ENCODE measurements around the gene ELL2.

The ELL2 gene

GRCh38 chr5:95983509-95983908, 21.9 kb upstream of the ELL2 start:
- FAIRE-seq (no peak), DNase-seq (ENCODE audit: insufficient read length, low spot score) (no peak)
- TF ChIP-seq, protein P1, sequence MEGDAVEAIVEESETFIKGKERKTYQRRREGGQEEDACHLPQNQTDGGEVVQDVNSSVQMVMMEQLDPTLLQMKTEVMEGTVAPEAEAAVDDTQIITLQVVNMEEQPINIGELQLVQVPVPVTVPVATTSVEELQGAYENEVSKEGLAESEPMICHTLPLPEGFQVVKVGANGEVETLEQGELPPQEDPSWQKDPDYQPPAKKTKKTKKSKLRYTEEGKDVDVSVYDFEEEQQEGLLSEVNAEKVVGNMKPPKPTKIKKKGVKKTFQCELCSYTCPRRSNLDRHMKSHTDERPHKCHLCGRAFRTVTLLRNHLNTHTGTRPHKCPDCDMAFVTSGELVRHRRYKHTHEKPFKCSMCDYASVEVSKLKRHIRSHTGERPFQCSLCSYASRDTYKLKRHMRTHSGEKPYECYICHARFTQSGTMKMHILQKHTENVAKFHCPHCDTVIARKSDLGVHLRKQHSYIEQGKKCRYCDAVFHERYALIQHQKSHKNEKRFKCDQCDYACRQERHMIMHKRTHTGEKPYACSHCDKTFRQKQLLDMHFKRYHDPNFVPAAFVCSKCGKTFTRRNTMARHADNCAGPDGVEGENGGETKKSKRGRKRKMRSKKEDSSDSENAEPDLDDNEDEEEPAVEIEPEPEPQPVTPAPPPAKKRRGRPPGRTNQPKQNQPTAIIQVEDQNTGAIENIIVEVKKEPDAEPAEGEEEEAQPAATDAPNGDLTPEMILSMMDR (IDR thresholded peaks at IDR 0.05; ENCODE audit: insufficient read depth, missing control alignments): no peak

DNA sequence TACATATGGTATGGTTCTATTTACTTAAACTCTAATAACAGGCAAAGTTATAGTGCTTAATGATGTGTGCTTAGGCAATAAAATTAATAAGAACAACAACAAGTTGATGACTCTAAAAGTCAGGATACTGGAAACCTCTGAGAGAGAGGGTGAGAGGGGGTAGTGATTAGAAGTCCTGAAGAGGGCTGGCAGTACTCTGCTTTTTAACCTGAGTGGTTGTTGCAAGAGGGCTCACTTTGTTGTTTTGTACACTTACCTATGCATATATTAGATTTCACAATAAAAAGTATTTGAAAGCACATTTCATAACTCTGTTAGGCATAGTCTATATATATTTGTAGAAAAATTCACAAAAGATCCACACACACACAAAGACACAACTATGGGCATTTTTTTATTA, 21.4 kb upstream of the ELL2 start:
- TF ChIP-seq, protein P1 (IDR thresholded peaks at IDR 0.05; ENCODE audit: insufficient read depth, missing control alignments): no peak
- no peak for DNase-seq (ENCODE audit: insufficient read length, low spot score)
- FAIRE-seq: no peak

GRCh38 chr5:95976606-95977005, 15.0 kb upstream of the ELL2 start:
- FAIRE-seq: no peak
- DNase-seq (ENCODE audit: insufficient read length, low spot score): no peak
- TF ChIP-seq, protein P1 (IDR thresholded peaks at IDR 0.05; ENCODE audit: insufficient read depth, missing control alignments): no peak

- no peak for DNase-seq (ENCODE audit: insufficient read length, low spot score)
- no peak for FAIRE-seq
- TF ChIP-seq, protein P1 (IDR thresholded peaks at IDR 0.05; ENCODE audit: insufficient read depth, missing control alignments): no peak
Observed at GRCh38 chr5:95975703-95976102, 14.1 kb upstream of the ELL2 start.

DNA sequence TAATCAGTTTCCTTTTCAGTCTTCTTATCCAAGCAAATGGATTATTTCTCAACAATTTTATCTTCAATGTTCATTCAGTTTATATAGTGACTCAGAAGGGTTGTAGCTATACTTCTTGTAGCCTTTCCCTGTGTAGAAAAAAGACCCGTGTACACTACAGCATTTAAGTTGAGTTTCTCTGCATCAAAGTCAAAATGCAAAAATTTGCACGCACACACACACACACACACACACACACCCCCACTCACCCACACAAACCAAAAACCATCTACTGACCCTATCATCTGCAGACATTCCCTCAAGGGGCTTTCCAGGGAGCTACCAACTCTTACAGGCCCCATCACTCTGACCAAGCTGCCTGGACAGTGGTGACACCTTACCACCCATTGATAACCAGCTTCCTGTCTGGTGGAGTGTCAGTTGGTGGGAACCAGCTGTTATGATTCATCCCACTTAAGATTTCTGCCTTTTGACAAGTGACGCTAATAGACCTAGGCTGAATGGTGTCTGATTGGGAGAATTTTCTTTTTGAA, 12.2 kb upstream of the ELL2 start:
- FAIRE-seq (no peak), DNase-seq (ENCODE audit: insufficient read length, low spot score) (no peak)
- TF ChIP-seq, protein P1 (IDR thresholded peaks at IDR 0.05; ENCODE audit: insufficient read depth, missing control alignments): no peak

DNA sequence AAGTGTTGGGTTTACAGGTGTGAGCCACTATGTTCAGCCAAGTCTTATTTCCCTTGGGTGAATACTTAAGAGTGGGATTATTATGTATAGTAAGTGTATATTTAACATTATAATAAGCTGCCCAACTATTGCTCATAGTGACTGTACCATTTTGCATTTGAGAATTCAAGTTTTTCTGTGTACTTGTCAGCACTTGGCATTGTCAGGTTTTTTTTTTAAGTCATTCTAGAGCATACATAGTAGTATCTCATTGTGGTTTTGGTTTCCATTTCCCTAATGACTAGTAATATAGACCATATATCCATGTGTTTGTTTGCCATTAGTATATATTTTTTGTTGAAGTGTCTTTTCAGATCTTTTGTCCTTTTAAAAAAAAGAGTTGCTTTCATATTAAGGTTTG, 10.5 kb upstream of the ELL2 start:
- FAIRE-seq (no peak), DNase-seq (ENCODE audit: insufficient read length, low spot score) (no peak)
- TF ChIP-seq, protein P1 (IDR thresholded peaks at IDR 0.05; ENCODE audit: insufficient read depth, missing control alignments): no peak

DNA sequence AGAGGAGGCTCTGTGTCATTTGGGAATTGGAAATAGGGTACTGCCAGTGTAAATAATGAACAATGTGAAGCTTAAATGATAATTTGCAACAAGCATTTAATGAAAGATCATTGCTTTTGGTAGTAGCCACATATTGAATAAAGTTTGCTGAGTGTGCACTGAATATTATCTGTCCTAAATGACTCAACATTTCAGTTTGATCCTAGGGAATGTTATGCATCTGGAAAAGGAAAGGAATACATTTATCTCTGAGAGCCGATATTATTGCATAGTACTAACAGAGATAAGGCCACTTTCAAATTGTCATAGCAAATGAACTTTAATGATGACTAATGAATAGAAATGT, 8.7 kb upstream of the ELL2 start:
- no peak for DNase-seq (ENCODE audit: insufficient read length, low spot score)
- TF ChIP-seq, protein P1 (IDR thresholded peaks at IDR 0.05; ENCODE audit: insufficient read depth, missing control alignments): no peak
- FAIRE-seq: no peak
